HG03108 (cell line): ENCODE data around the gene PTPN3.

Experiments used
- ATAC-seq: cut with Tn5 transposase; IDR thresholded peaks from one replicate; pipeline ENCODE4 v1.9.1; 2021; ENCODE audit warnings: moderate library complexity; ENCODE audit not compliant: unreplicated experiment

PTPN3 gene

GRCh38 chr9:109504689-109505088 is 6.6 kb upstream of the PTPN3 start:
- no peak for ATAC-seq

GRCh38 chr9:109500421-109500974 is 2.4 kb upstream of the PTPN3 start:
- no peak for ATAC-seq

GRCh38 chr9:109499631-109500410 is 1.7 kb upstream of the PTPN3 start:
- no peak for ATAC-seq

GRCh38 chr9:109499093-109499630 is 1.1 kb upstream of the PTPN3 start:
- ATAC-seq: no peak

GRCh38 chr9:109497226-109498153 is 617 bp downstream of the PTPN3 start:
- no peak for ATAC-seq

- no peak for ATAC-seq
Measured at GRCh38 chr9:109496841-109497225, 1.3 kb downstream of the PTPN3 start.

- no peak for ATAC-seq
Measured at GRCh38 chr9:109496218-109496617, 1.9 kb downstream of the PTPN3 start.

- ATAC-seq: no peak
Measured at GRCh38 chr9:109493648-109494047, 4.5 kb downstream of the PTPN3 start.

- no peak for ATAC-seq
Measured at GRCh38 chr9:109491590-109491989, 6.5 kb downstream of the PTPN3 start.

- no peak for ATAC-seq
Measured at GRCh38 chr9:109488791-109489492, 9.2 kb downstream of the PTPN3 start.

- no peak for ATAC-seq
Measured at GRCh38 chr9:109488351-109488750, 9.8 kb downstream of the PTPN3 start.

GRCh38 chr9:109487247-109487646 is 10.9 kb downstream of the PTPN3 start:
- ATAC-seq: peak; percentile 57

GRCh38 chr9:109483744-109484429 is 14.2 kb downstream of the PTPN3 start:
- ATAC-seq: no peak

GRCh38 chr9:109482391-109482916 is 15.7 kb downstream of the PTPN3 start:
- ATAC-seq: no peak

GRCh38 chr9:109481856-109482255 is 16.3 kb downstream of the PTPN3 start:
- no peak for ATAC-seq

GRCh38 chr9:109479822-109480221 is 18.3 kb downstream of the PTPN3 start:
- no peak for ATAC-seq

GRCh38 chr9:109478665-109479380 is 19.3 kb downstream of the PTPN3 start:
- ATAC-seq: no peak

GRCh38 chr9:109478051-109478563 is 20.0 kb downstream of the PTPN3 start:
- ATAC-seq: no peak
